ENCODE results near the gene TOR4A.

DNA sequence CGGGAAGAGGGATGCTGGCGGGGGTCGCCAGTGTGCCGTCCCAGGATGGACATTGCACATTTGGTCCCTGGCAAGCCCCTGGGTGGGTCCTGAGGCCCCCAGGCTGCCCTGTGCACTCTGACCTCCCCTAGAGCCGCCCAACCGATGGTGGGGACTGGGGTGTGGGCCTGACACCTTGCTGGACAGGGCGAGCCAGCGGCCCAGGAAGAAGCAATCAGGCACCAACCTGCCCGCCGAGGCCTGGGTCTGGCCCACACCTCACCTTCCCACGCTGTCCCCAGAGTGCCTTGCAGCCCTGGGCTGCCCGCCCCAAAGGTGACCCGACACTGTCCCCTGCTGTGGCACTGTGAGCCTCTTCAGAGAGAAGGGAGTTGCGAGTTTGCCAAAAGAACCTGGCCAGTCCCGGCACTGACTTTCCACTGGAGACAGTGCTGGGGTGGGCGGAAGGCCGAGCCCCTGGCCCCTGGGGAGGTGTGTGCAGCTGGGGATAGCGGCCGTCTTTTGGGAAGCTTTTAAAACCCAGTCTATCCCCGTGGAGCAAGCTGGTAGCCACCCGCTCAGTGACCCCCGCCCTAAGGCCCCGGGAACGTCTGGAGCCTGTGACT, 36.5 kb downstream of the TOR4A start:
- TF ChIP-seq HCFC1 (IDR thresholded peaks at IDR 0.05; ENCODE audit: low read length): no peak
- TF ChIP-seq, protein P1, sequence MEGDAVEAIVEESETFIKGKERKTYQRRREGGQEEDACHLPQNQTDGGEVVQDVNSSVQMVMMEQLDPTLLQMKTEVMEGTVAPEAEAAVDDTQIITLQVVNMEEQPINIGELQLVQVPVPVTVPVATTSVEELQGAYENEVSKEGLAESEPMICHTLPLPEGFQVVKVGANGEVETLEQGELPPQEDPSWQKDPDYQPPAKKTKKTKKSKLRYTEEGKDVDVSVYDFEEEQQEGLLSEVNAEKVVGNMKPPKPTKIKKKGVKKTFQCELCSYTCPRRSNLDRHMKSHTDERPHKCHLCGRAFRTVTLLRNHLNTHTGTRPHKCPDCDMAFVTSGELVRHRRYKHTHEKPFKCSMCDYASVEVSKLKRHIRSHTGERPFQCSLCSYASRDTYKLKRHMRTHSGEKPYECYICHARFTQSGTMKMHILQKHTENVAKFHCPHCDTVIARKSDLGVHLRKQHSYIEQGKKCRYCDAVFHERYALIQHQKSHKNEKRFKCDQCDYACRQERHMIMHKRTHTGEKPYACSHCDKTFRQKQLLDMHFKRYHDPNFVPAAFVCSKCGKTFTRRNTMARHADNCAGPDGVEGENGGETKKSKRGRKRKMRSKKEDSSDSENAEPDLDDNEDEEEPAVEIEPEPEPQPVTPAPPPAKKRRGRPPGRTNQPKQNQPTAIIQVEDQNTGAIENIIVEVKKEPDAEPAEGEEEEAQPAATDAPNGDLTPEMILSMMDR (IDR thresholded peaks at IDR 0.05 in 2 of 3, conservative IDR thresholded peaks at IDR 0.05 in 1 of 3; ENCODE audit: control insufficient read depth in 2 of 3, extremely low read depth in 1 of 3, insufficient read depth in 1 of 3, low read depth in 3 of 3, low read length in 3 of 3): no peak
- TF ChIP-seq RAD21 (IDR thresholded peaks at IDR 0.05; ENCODE audit: insufficient read depth, low read depth, low read length): no peak
- no peak for TF ChIP-seq SMC3 (IDR thresholded peaks at IDR 0.05; ENCODE audit: borderline replicate concordance, low read length)
- TF ChIP-seq ZNF384 (IDR thresholded peaks at IDR 0.05; ENCODE audit: borderline replicate concordance, low read depth, low read length): no peak
- TF ChIP-seq JUND (IDR thresholded peaks at IDR 0.05; ENCODE audit: low read depth, low read length): no peak

Data from GM12878 (cell line).